Liver (tissue), 9 donors: ENCODE measurements around the gene AKAIN1. TPM values are rescaled to one million over a fixed set of nuclear protein-coding genes. Genes with fewer than 3 reads are reported as not detected.

Experiments used
- DNase-seq: peaks from one replicate; pipeline ENCODE4 v3.0.0-alpha.2; 2017; ENCODE audit warnings: low spot score
- H3K27ac ChIP-seq, 2 donors: one replicate each; pipeline ENCODE4 v1.7.0; 2013; ENCODE audit warnings: inconsistent platforms in 2 of 2, low read length in 2 of 2, control low read depth in 1 of 2, low read depth in 1 of 2, mild to moderate bottlenecking in 1 of 2
- H3K27me3 ChIP-seq, 4 donors: one replicate each; pipeline versions ENCODE4 v1.6.1 to v1.7.0; 2013; ENCODE audit warnings: low read length in 3 of 4, inconsistent platforms in 1 of 4, mild to moderate bottlenecking in 1 of 4, moderate library complexity in 1 of 4; ENCODE audit not compliant: control insufficient read depth in 4 of 4, insufficient read depth in 4 of 4
- H3K36me3 ChIP-seq, 4 donors: one replicate each; pipeline versions ENCODE4 v1.6.1 to v1.7.0; 2013; ENCODE audit warnings: low read length in 3 of 4, mild to moderate bottlenecking in 3 of 4, low read depth in 1 of 4, moderate library complexity in 1 of 4; ENCODE audit not compliant: control insufficient read depth in 4 of 4, insufficient read depth in 3 of 4
- H3K4me1 ChIP-seq, 4 donors: one replicate each; pipeline versions ENCODE4 v1.6.1 to v1.7.0; 2013; ENCODE audit warnings: low read length in 3 of 4, mild to moderate bottlenecking in 3 of 4, moderate library complexity in 1 of 4; ENCODE audit not compliant: control insufficient read depth in 4 of 4, insufficient read depth in 4 of 4
- H3K4me3 ChIP-seq, 3 donors: one replicate each; pipeline versions ENCODE4 v1.6.1 to v1.7.0; 2013; ENCODE audit warnings: low read length in 3 of 3, control low read depth in 1 of 3, low read depth in 1 of 3, mild to moderate bottlenecking in 1 of 3
- H3K9ac ChIP-seq, 2 donors: one replicate each; pipeline ENCODE4 v1.7.0; 2013; ENCODE audit warnings: low read length in 2 of 2, mild to moderate bottlenecking in 2 of 2, moderate library complexity in 2 of 2, control low read depth in 1 of 2, low read depth in 1 of 2
- H3K9me3 ChIP-seq, 4 donors: one replicate each; pipeline versions ENCODE4 v1.6.1 to v1.7.0; 2013; ENCODE audit warnings: low read length in 3 of 4; ENCODE audit not compliant: control insufficient read depth in 4 of 4
- ATF3 ChIP-seq: IDR thresholded peaks from 2 replicates; pipeline ENCODE4 v1.6.1; 2016; ENCODE audit warnings: antibody characterized with exemption
- CTCF ChIP-seq: fragments of 150-350 bp; IDR thresholded peaks from 2 replicates; pipeline ENCODE4 v1.5.1; 2017; ENCODE audit warnings: improper control_type of control experiment, low read depth, low read length; ENCODE audit not compliant: missing input control
- EGR1 ChIP-seq, 2 donors: IDR thresholded peaks; 2 replicates each; pipeline ENCODE4 v1.6.1; 2016 to 2018; ENCODE audit warnings: antibody characterized with exemption in 2 of 2, low read depth in 2 of 2
- FOXA1 ChIP-seq: IDR thresholded peaks from 2 replicates; pipeline ENCODE4 v1.6.1; 2016; ENCODE audit warnings: antibody characterized with exemption
- FOXA2 ChIP-seq: IDR thresholded peaks from 2 replicates; pipeline ENCODE4 v1.6.1; 2016; ENCODE audit warnings: antibody characterized with exemption
- GABPA ChIP-seq, 2 donors: IDR thresholded peaks in 1 of 2; conservative IDR thresholded peaks in 1 of 2; 2 replicates each; pipeline ENCODE4 v1.6.1; 2016; ENCODE audit warnings: antibody characterized with exemption in 2 of 2, mild to moderate bottlenecking in 1 of 2, moderate library complexity in 1 of 2
- HNF4A ChIP-seq, 2 donors: conservative IDR thresholded peaks; 2 replicates each; pipeline ENCODE4 v1.6.1; 2016; ENCODE audit warnings: antibody characterized with exemption in 2 of 2, mild to moderate bottlenecking in 2 of 2
- HNF4G ChIP-seq: IDR thresholded peaks from 2 replicates; pipeline ENCODE4 v1.6.1; 2016; ENCODE audit warnings: antibody characterized with exemption
- JUND ChIP-seq, 2 donors: IDR thresholded peaks; 2 replicates each; pipeline ENCODE4 v1.6.1; 2016; ENCODE audit warnings: antibody characterized with exemption in 2 of 2
- MAX ChIP-seq: IDR thresholded peaks from 2 replicates; pipeline ENCODE4 v1.6.1; 2016; ENCODE audit warnings: antibody characterized with exemption
- RAD21 ChIP-seq, 2 donors: IDR thresholded peaks; 2 replicates each; pipeline ENCODE4 v1.6.1; 2016; ENCODE audit warnings: antibody characterized with exemption in 2 of 2, mild to moderate bottlenecking in 2 of 2
- REST ChIP-seq: IDR thresholded peaks from 2 replicates; pipeline ENCODE4 v1.6.1; 2016; ENCODE audit warnings: antibody characterized with exemption, mild to moderate bottlenecking
- RXRA ChIP-seq, 2 donors: IDR thresholded peaks; 2 replicates each; pipeline ENCODE4 v1.6.1; 2017 to 2018; ENCODE audit warnings: antibody characterized with exemption in 2 of 2, mild to moderate bottlenecking in 1 of 2
- SP1 ChIP-seq: IDR thresholded peaks from 2 replicates; pipeline ENCODE4 v1.6.1; 2018; ENCODE audit warnings: antibody characterized with exemption, mild to moderate bottlenecking
- YY1 ChIP-seq: IDR thresholded peaks from 2 replicates; pipeline ENCODE4 v1.6.1; 2016; ENCODE audit warnings: antibody characterized with exemption, mild to moderate bottlenecking
- ZBTB33 ChIP-seq: IDR thresholded peaks from 2 replicates; pipeline ENCODE4 v1.6.1; 2016; ENCODE audit warnings: antibody characterized with exemption
- whole genome bisulfite sequencing: extraction: QIAGEN DNeasy Blood & Tissue Kit; methylation state at CpG from one replicate; pipeline ENCODE4 v1.1.7; 2013; 5-methylcytosine and 5-hydroxymethylcytosine counted together
- polyA plus RNA-seq, 2 donors: library from polyadenylated mRNA; stranded (reverse) in 1 of 2; unstranded in 1 of 2; fragments of 200-250 nt in 1 of 2; fragments of >200 nt in 1 of 2; fragmentation: Nextera tagmentation in 1 of 2; extraction: Ambion mirVana in 1 of 2; gene quantifications; one replicate each; pipeline versions ENCODE4 v1.2.1 to v1.2.3, GENCODE V29; 2013 to 2015
- total RNA-seq, 2 donors: library from RNA; depleted of rRNA; stranded (reverse); fragments of >200 nt; gene quantifications; one replicate each; pipeline ENCODE4 v1.2.3, GENCODE V29; 2014
- donor health status: healthy.
- donor health status: healthy.
- donor health status: healthy.
- donor health status: healthy.
- donor health status: healthy.

Gene AKAIN1
- total and polyA plus RNA-seq, 4 donors: 0.31 to 0.75 TPM; not detected in 2

GRCh38 chr18:5167831-5168230 is 29.2 kb downstream of the AKAIN1 start:
- 34% methylated on average over 2 of the region's 2 CpGs for WGBS
- DNase-seq: no peak
- TF ChIP-seq YY1 (no peak), GABPA (IDR thresholded peaks at IDR 0.05 in 1 of 2, conservative IDR thresholded peaks at IDR 0.05 in 1 of 2) (no peak), REST (no peak), HNF4A (conservative IDR thresholded peaks at IDR 0.05) (no peak), HNF4G (no peak), ATF3 (no peak), EGR1 (IDR thresholded peaks at IDR 0.05; ENCODE audit: low read depth in 2 of 2) (no peak), ZBTB33 (no peak), JUND (IDR thresholded peaks at IDR 0.05) (no peak), MAX (no peak), FOXA1 (no peak), CTCF (no peak), FOXA2 (no peak), RXRA (IDR thresholded peaks at IDR 0.05) (no peak), SP1 (no peak), RAD21 (IDR thresholded peaks at IDR 0.05) (no peak)
- Histone ChIP-seq H3K9me3 (no peaks in the 10 kb centered on the region), H3K36me3 (no peaks in the 10 kb centered on the region), H3K27me3 (no peaks in the 10 kb centered on the region), H3K4me3 (no peak overlapping the region), H3K27ac (no peak overlapping the region), H3K4me1 (no peaks in the 10 kb centered on the region), H3K9ac (no peak overlapping the region)
